Astrocyte of the hippocampus (primary cell): ENCODE data around the gene CHRNA9.

Source experiments
- DNase-seq: peaks from one replicate; pipeline ENCODE4 v3.0.0; 2011; ENCODE audit warnings: low read depth, low spot score

The CHRNA9 gene

DNA sequence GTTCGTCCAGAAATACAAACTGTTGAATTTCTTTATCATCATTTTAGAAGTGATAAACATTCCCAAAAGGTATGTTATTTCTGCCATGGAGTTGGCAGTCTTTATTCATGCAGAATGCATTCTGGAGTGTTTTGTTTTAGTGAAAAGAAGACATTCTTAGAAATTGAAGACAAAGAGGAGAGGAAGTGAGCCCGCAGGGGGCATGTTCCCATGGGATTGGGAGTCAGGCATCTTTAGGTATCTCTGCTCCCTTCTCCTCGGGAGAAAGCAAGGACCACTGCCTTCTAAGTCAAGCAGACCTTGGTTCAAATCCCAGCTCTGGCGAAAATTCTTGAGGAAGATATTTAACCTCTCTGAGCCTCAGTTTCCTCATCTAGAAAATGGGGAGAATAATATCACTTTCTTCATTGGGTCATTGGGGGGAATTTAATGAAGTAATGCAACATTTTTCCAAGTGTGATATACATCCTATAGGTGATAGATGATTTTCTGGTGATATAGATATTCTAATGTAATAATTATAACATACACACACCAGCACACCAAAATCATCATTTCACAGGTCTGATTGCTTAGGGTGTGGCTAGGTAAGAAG is 26.5 kb upstream of the CHRNA9 start:
- no peak for DNase-seq

DNA sequence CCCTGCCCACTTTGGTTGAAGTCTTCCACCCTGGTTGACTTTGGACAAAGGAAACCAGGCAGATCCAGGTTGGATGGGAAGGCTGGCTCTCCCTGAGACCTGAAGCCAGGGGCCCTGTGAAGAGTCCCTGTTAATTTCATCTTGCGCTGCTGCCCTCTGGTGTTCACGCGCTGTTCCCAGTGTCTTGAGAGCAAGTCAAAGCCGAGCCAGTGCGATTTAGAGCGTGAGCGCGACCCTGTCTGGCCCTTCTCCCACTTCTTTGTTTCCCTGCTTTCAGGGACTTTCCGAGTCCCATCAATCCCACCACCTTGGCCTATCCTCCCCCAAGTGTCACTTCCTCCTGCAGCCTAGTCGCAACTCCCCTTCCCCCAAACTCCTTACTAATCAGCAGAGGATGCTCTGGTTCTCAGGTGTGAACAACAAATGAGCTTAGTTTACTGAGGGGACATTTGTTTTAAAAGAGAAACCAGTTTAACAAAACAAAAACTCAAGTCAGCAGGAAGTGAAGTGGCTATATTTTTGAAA is 25.8 kb upstream of the CHRNA9 start:
- peak; percentile 92 for DNase-seq

- DNase-seq: no peak
Observed at GRCh38 chr4:40310225-40310624, 24.9 kb upstream of the CHRNA9 start.

GRCh38 chr4:40311811-40312346 is 23.3 kb upstream of the CHRNA9 start:
- DNase-seq: no peak

GRCh38 chr4:40314951-40315350 is 20.2 kb upstream of the CHRNA9 start:
- DNase-seq: no peak

GRCh38 chr4:40316333-40316781 is 18.8 kb upstream of the CHRNA9 start:
- peak; percentile 89 for DNase-seq

DNA sequence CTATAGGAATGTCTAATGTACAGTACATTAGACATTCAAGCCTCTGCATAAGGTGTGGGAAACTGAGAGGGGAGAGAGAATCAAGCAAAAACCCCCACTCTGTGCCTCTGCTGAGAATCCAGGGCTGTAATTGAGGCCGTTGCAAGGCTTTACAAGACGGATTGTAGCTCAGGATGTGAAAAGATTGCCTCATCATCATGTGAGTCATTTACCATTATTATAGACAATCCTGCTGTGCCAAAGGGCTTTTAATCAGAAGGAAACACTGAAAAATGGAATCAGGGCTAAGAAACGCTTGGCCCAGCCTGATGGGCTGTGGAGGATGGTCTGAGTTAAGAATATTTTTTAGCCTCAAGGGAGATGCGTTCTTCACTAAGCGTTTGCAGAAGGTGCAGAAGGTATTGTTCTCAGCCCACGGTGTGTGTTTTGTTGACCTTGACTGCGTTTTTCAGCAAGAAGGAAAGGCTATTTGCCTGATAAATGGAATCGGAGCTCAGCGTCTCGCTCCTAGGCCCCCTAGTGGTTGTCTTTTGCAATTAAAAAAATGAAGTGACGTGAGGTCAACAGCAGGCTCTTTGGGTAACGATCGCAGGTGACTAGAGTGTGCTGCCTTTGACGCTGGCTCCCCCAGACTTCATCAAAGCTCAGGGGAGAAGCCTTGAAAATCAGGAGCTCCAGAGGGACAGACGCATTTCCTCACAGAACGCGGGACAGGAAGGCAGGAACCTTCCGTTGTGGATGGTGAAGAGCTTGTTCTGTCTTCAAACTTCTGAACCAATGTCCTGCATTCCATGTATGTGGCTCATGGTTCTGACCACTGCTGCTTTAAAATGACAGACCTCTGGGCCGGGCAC is 18.1 kb upstream of the CHRNA9 start:
- DNase-seq: peak; percentile 87

DNA sequence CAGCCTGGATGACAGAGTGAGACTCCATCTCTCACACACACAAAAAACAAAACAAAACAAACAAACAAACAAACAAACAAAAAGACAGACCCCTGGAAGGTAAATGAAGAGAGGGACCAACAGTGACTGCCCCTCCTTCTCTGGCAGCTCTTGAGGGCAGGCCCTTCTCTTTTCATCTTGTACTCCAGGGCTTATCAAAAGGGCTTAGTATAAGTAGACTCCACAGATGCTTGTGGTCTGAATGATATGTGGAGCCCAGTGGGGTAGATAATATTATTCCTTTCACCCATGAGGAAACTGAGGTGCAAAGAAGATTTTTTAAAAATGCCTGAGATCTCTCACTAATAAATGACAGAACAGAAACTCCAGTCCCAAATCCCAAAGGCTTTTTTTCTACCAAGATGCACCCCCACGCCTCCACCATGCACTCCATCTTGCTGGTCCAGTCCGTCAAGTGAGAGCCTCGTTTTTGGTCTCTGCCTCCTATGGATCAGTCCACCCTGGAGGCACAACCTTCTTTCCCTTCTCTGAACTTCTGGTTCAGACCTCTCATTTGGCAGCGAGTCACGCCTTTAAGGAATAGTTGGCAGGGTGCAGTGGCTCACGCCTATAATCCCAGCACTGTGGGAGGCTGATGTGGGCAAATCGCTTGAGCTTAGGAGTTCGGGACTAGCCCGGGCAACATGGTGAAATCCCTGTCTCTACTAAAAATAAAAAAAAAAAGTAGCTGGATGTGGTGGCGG is 17.0 kb upstream of the CHRNA9 start:
- DNase-seq: peak; percentile 28

GRCh38 chr4:40321574-40322275 is 13.4 kb upstream of the CHRNA9 start:
- DNase-seq: peak; percentile 59

- DNase-seq: no peak
Observed at GRCh38 chr4:40322811-40323210, 12.3 kb upstream of the CHRNA9 start.

DNA sequence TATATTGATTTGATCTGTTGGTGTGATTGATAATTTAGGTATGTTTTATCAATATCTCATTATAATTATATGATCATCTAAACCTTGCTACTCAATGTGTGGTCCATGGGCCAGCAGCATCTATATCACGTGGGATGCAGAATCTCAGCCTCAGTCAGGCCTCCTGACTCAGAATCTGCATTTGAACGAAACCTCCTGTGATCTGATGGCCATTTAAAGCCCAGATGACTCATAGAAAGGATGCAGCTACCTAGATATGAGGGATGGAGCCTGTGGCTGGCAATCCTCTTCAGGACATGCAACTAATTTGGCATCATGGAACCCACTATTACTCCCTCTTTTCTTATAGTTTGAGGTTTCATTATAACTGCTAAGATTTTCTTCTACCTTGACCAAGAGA is 11.3 kb upstream of the CHRNA9 start:
- no peak for DNase-seq

GRCh38 chr4:40325406-40326019 is 9.6 kb upstream of the CHRNA9 start:
- peak; percentile 80 for DNase-seq

DNA sequence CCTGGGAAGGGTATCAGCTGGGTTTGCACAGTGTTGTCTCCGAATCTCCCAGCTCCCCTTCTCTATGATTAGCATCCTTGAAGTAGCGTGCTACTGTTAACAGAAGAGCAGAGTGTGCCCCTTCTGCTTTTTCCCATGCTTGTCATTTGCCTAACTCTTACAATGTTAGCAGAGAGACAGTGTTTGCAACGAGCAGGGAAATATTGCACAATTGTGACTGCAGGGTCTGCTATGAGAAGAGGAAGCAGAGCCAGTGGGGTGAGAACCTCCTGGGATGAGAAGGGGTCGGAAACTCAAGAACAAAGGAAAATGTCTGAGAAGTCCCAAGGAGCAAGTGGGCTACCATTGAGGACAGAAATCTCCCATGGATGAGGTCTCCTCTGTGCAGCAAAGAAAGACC is 7.8 kb upstream of the CHRNA9 start:
- no peak for DNase-seq

DNA sequence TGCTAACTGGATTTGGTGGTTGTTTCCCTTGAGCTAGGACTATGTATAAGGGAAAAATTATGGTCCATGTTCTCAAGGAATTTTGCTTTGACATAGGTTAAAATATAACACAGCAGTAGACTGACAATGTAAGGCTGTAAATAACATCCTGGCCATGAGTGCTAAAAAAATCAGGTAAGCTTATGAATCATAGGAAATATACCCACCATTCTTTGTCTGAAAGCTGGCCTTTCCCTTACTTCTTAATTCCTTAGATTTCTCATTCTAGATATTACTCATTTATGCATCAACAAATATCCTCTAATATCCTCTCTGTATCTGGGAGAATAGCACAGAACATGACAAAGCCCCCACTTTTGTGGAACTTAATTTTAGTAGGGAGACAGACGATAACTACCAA is 6.8 kb upstream of the CHRNA9 start:
- no peak for DNase-seq

DNA sequence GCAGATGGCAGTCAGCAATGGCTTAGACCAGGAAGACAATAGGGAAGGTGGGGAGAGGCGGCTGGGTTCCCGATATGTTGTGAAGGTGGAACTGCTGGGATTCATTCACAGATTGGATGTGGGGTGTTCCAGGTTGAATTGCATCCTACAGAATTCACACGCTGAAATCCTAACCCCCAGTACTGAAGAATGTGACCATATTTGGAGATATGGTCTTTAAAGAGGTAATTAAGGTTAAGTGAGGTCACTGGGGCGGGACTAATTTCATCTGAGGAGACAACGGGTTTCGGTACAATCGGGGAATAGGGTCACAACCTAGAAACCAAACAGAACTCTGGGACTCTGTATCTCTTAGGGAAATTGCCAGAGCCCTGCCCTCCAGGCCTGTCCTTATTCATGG is 5.3 kb upstream of the CHRNA9 start:
- DNase-seq: no peak

DNA sequence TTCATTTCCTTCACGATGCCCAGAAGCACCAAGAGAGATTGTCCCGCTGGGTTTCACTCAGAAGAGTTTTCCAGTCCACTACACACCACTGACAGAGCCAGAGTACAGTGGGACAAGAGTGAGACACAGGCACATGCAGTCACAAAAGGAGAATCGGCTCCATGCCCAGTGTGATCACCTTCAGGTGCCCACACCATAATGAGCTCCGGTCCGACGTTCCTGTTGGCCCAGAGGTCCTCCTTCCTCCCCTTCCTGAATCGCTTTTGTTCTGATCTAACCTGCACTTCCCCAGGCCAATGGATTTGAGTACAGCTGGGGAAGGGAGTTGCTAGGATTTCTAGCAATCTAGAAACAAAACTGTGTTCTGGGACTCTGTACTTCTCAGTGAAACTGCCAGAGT is 4.6 kb upstream of the CHRNA9 start:
- no peak for DNase-seq

- DNase-seq: no peak
Observed at GRCh38 chr4:40331101-40331745, 3.9 kb upstream of the CHRNA9 start.

GRCh38 chr4:40331961-40332360 is 3.2 kb upstream of the CHRNA9 start:
- DNase-seq: no peak

DNA sequence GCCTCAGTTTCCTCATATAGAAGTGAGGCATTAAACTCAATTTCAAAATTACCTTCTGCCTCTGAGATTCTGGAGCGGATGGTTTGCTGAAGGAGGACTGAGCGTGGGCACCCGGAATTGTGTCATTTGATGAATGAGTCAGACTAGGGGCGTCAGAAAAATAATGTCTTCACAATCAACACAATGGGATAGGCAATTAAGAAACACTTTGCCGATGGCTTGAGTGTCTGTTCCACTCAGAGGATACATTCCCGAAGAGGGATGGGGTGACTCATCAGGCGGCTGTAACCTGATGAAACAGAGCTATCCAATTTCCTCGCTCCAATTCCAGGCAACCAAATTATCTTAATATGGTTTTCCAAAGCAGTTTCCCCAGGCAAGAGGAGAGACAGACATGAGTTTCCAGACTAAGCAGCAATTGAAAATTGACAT is 1.2 kb upstream of the CHRNA9 start:
- DNase-seq: peak; percentile 80

DNA sequence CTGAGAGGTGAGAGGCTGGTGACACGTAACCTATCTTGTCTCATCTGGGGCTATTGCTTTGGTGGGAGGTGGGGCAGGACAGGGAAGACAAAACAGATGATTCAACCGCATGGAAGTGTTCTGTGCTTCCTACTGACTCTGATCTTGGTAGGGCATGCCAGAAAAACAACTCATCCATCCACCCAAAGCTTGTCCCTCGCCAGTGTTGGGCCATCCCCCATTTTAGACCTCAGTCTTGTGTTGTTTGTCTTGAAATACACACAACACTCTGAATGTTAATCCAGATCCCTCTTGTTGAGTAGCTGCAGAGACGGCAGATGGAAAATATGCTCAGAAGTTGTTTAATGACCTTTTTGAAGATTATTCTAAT is 377 bp downstream of the CHRNA9 start:
- DNase-seq: no peak
